ENCODE measurements around the gene SLC8A1. TPM values are rescaled to one million over a fixed set of nuclear protein-coding genes. Genes with fewer than 3 reads are reported as not detected.

Gene SLC8A1
- total RNA-seq, 4 donors from 2014 or later: 2.2 to 45.0 (median 9.6) TPM

DNA sequence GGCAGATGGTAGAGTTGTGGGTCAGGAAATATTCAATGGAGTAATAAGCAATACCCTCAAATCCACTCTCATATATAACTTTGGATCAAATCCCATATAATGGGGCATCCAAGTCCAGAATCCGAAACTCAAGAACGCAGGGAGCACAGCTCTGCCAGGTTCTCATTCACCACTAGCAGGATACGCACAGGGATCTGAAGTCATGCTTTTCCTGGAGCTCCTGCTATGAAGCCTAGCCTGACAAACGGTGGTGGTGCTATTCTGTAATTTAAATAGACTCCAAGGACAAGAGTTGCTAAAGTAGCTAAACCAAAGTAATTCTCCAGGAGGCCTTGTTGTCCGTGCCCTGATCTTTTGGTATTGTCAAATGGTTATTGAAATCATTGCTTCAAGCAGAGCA is 264.8 kb downstream of the SLC8A1 start:
- Histone ChIP-seq H3K4me3 (no peak overlapping the region), H3K9me3 (no peaks in the 10 kb centered on the region), H3K27ac (no peak overlapping the region), H3K36me3 (no peaks in the 10 kb centered on the region), H3K27me3 (no peaks in the 10 kb centered on the region), H3K4me1 (no peaks in the 10 kb centered on the region)
- no peak for TF ChIP-seq POLR2A (IDR thresholded peaks at IDR 0.05)
- TF ChIP-seq, protein P1, sequence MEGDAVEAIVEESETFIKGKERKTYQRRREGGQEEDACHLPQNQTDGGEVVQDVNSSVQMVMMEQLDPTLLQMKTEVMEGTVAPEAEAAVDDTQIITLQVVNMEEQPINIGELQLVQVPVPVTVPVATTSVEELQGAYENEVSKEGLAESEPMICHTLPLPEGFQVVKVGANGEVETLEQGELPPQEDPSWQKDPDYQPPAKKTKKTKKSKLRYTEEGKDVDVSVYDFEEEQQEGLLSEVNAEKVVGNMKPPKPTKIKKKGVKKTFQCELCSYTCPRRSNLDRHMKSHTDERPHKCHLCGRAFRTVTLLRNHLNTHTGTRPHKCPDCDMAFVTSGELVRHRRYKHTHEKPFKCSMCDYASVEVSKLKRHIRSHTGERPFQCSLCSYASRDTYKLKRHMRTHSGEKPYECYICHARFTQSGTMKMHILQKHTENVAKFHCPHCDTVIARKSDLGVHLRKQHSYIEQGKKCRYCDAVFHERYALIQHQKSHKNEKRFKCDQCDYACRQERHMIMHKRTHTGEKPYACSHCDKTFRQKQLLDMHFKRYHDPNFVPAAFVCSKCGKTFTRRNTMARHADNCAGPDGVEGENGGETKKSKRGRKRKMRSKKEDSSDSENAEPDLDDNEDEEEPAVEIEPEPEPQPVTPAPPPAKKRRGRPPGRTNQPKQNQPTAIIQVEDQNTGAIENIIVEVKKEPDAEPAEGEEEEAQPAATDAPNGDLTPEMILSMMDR (IDR thresholded peaks at IDR 0.05): no peak
- WGBS, 2 donors: 76 to 84% methylated on average over 4 to 5 of the region's 5 CpGs
- no peak for DNase-seq
- intact Hi-C loops (cut with DNase I): no loop called here

DNA sequence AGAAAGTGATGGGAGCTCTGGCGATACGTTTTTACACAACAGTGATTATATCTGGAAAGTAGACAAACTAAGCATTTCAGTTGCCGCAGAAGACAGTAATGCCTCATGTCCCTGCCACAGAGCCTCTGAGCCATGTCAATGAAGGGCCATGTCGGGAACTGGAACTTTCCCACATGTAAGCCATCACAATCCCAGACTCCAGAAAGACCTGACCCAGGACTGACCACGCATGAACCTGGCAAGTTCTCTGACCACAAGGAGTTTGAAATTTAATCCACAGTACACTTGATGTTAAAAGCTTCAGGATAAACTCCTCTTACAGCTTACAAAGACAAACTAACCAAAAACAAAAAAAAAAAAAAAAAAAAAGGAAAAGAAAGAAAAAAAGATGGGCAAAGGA is 267.3 kb downstream of the SLC8A1 start:
- Histone ChIP-seq H3K9me3 (no peaks in the 10 kb centered on the region), H3K36me3 (no peaks in the 10 kb centered on the region), H3K4me3 (no peak overlapping the region), H3K27me3 (no peaks in the 10 kb centered on the region), H3K4me1 (no peaks in the 10 kb centered on the region), H3K27ac (no peak overlapping the region)
- WGBS, 2 donors: 50 to 70% methylated on average over 2 to 5 of the region's 5 CpGs
- no peak for DNase-seq
- TF ChIP-seq, protein P1 (IDR thresholded peaks at IDR 0.05): no peak
- TF ChIP-seq POLR2A (IDR thresholded peaks at IDR 0.05): no peak
- intact Hi-C loops (cut with DNase I): no loop called here

DNA sequence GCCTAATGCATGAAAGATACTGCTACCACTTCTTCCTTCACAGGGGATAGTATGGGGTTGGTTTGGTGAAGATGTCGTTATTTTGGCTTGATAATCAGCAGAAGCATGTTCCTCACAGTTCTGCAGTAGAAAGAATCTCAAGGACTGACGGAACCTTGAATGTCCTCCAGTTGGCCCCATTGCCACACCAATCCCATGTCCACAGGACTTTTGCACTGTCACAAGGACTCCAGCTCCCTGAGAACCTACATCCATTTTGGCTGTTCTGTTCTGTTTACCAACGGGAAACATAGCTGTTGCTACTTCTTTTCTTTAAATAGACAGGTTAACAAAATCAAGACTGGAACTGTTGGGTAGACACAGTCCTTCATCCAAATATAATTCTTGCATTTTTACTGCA is 270.0 kb downstream of the SLC8A1 start:
- Histone ChIP-seq H3K9me3 (no peaks in the 10 kb centered on the region), H3K4me3 (no peak overlapping the region), H3K36me3 (no peaks in the 10 kb centered on the region), H3K27me3 (no peaks in the 10 kb centered on the region), H3K4me1 (no peaks in the 10 kb centered on the region), H3K27ac (no peak overlapping the region)
- intact Hi-C loops (cut with DNase I): no loop called here
- DNase-seq: no peak
- WGBS, 2 donors: 78 to 89% methylated on average over 3 of the region's 3 CpGs
- TF ChIP-seq, protein P1 (IDR thresholded peaks at IDR 0.05): no peak
- TF ChIP-seq POLR2A (IDR thresholded peaks at IDR 0.05): no peak

DNA sequence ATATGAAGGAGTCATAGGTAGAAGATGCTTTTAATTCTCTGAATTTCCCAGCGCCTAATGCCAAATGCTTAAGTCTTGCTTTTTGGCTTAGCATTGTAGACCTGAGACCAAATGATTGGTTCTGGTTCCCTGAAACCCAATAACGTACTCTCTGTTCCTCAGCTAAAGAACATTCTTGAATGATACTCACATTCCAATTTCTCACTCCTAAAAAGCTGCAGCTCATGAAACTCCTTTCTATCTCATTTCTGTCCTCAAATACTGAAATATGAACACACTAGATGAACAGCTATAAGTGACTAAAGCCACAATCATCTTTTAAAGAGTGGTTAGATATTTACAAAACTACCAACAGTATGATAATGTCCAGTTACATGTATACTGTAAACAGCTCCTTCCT is 272.1 kb downstream of the SLC8A1 start:
- TF ChIP-seq POLR2A (IDR thresholded peaks at IDR 0.05): no peak
- TF ChIP-seq, protein P1 (IDR thresholded peaks at IDR 0.05): no peak
- DNase-seq: no peak
- no peaks in the 10 kb centered on the region for H3K36me3 ChIP-seq
- H3K27ac ChIP-seq: no peak overlapping the region
- H3K4me3 ChIP-seq: no peak overlapping the region
- intact Hi-C loops (cut with DNase I): no loop called here
- no peaks in the 10 kb centered on the region for H3K27me3 ChIP-seq
- 73 to 93% methylated on average over 2 of the region's 2 CpGs for WGBS, 2 donors
- H3K9me3 ChIP-seq: no peaks in the 10 kb centered on the region
- H3K4me1 ChIP-seq: no peaks in the 10 kb centered on the region

DNA sequence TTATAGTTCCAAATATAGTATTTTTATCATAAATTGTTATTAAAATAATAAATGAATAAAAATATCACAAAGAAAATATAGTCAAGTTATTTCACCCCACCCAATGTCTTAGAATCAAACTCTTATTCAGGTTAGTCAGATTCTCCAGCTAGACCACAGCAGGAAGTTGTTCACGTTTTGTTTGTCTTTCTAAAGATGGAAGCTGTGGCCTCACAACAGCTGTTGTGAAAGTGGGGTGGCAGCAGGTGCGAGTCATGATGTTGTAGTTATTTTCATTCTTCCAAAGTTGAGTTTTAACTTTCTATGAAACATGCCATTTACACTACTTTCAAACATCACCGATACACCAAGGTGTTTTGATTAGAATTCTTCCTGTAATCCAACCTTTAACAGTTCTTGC is 272.9 kb downstream of the SLC8A1 start:
- Histone ChIP-seq H3K9me3 (no peaks in the 10 kb centered on the region), H3K27ac (no peak overlapping the region), H3K36me3 (no peaks in the 10 kb centered on the region), H3K4me1 (no peaks in the 10 kb centered on the region), H3K4me3 (no peak overlapping the region), H3K27me3 (no peaks in the 10 kb centered on the region)
- TF ChIP-seq, protein P1 (IDR thresholded peaks at IDR 0.05): no peak
- no peak for TF ChIP-seq POLR2A (IDR thresholded peaks at IDR 0.05)
- intact Hi-C loops (cut with DNase I): no loop called here
- WGBS, 2 donors: 68 to 79% methylated on average over 3 of the region's 3 CpGs
- DNase-seq: no peak
